HG03095 (cell line): Measurements from ENCODE around the gene NLRP5.

ENCODE experiments used
- ATAC-seq: cut with Tn5 transposase; IDR thresholded peaks from one replicate; pipeline ENCODE4 v1.9.1; 2021; ENCODE audit warnings: moderate library complexity; ENCODE audit not compliant: unreplicated experiment

Gene NLRP5

GRCh38 chr19:56071151-56071550 lies 84.6 kb downstream of the NLRP5 start:
- no peak for ATAC-seq

GRCh38 chr19:56076498-56076897 lies 89.9 kb downstream of the NLRP5 start:
- no peak for ATAC-seq

- no peak for ATAC-seq
These were observed 93.0 kb downstream of the NLRP5 start for GRCh38 chr19:56079609-56080008.

GRCh38 chr19:56080669-56081401 lies 94.3 kb downstream of the NLRP5 start:
- no peak for ATAC-seq

- ATAC-seq, result no peak
These were observed 97.1 kb downstream of the NLRP5 start for GRCh38 chr19:56083668-56084067.

GRCh38 chr19:56084835-56085536 lies 98.4 kb downstream of the NLRP5 start:
- no peak for ATAC-seq

GRCh38 chr19:56085571-56086275 lies 99.1 kb downstream of the NLRP5 start:
- no peak for ATAC-seq

- no peak for ATAC-seq
These were observed 100.3 kb downstream of the NLRP5 start for GRCh38 chr19:56086671-56087430.

GRCh38 chr19:56087647-56088496 lies 101.3 kb downstream of the NLRP5 start:
- no peak for ATAC-seq

- no peak for ATAC-seq
These were observed 102.1 kb downstream of the NLRP5 start for GRCh38 chr19:56088497-56089215.

- no peak for ATAC-seq
These were observed 102.8 kb downstream of the NLRP5 start for GRCh38 chr19:56089344-56089743.

GRCh38 chr19:56091066-56091490 lies 104.5 kb downstream of the NLRP5 start:
- ATAC-seq, result no peak

GRCh38 chr19:56091751-56092546 lies 105.4 kb downstream of the NLRP5 start:
- no peak for ATAC-seq

- no peak for ATAC-seq
These were observed 106.4 kb downstream of the NLRP5 start for GRCh38 chr19:56092685-56093631.

- ATAC-seq, result no peak
These were observed 107.9 kb downstream of the NLRP5 start for GRCh38 chr19:56094449-56094848.

- ATAC-seq, result no peak
These were observed 110.1 kb downstream of the NLRP5 start for GRCh38 chr19:56096665-56097064.

GRCh38 chr19:56097306-56097705 lies 110.7 kb downstream of the NLRP5 start:
- ATAC-seq, result no peak

GRCh38 chr19:56097776-56098175 lies 111.2 kb downstream of the NLRP5 start:
- no peak for ATAC-seq
